Tibial nerve (tissue), 3 donors: ENCODE results near the gene SERPINB2.

Source experiments
- POLR2A ChIP-seq, 2 donors: fragments of 450-650 bp; IDR thresholded peaks; one replicate each; pipeline ENCODE4 v1.6.1; 2017; ENCODE audit warnings: antibody characterized with exemption in 2 of 2, mild to moderate bottlenecking in 2 of 2, moderate library complexity in 2 of 2
- TF ChIP-seq, protein P1 (sequence below), 5 experiments: fragments of 200-600 bp in 3 of 5; fragments of 450-650 bp in 2 of 5; sonication (generic) in 3 of 5; IDR thresholded peaks; one replicate each; pipeline ENCODE4 v1.5.1; 2016 to 2019; ENCODE audit warnings: antibody characterized with exemption in 5 of 5, mild to moderate bottlenecking in 3 of 5, moderate library complexity in 2 of 5

DNA sequence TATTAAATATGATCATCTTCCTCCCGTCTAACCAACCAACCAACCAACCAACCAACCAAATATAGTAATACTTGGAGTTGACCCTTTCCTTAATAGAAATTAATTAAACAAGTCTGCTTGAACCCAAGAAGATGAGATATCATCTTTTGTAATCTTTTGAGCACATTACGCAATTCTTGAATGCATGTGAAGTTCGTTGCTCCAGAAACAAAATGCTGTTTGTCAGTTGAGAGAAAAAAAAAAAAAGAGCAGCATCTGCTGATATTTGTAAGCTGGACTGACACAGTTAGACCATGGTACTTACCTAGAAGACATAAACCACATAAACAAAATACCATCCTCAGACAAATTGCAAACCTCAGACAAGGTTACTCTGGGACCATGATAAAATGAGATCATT, 9.2 kb upstream of the SERPINB2 start:
- TF ChIP-seq, protein P1, sequence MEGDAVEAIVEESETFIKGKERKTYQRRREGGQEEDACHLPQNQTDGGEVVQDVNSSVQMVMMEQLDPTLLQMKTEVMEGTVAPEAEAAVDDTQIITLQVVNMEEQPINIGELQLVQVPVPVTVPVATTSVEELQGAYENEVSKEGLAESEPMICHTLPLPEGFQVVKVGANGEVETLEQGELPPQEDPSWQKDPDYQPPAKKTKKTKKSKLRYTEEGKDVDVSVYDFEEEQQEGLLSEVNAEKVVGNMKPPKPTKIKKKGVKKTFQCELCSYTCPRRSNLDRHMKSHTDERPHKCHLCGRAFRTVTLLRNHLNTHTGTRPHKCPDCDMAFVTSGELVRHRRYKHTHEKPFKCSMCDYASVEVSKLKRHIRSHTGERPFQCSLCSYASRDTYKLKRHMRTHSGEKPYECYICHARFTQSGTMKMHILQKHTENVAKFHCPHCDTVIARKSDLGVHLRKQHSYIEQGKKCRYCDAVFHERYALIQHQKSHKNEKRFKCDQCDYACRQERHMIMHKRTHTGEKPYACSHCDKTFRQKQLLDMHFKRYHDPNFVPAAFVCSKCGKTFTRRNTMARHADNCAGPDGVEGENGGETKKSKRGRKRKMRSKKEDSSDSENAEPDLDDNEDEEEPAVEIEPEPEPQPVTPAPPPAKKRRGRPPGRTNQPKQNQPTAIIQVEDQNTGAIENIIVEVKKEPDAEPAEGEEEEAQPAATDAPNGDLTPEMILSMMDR (IDR thresholded peaks at IDR 0.05) = no peak
- no peak for TF ChIP-seq POLR2A (IDR thresholded peaks at IDR 0.05)
